GM19467 (cell line): ENCODE results near the gene WDR1.

Experiments used
- ATAC-seq: cut with Tn5 transposase; IDR thresholded peaks from one replicate; pipeline ENCODE4 v1.9.1; 2021; ENCODE audit warnings: mild to moderate bottlenecking, moderate library complexity; ENCODE audit not compliant: unreplicated experiment

WDR1 gene

DNA sequence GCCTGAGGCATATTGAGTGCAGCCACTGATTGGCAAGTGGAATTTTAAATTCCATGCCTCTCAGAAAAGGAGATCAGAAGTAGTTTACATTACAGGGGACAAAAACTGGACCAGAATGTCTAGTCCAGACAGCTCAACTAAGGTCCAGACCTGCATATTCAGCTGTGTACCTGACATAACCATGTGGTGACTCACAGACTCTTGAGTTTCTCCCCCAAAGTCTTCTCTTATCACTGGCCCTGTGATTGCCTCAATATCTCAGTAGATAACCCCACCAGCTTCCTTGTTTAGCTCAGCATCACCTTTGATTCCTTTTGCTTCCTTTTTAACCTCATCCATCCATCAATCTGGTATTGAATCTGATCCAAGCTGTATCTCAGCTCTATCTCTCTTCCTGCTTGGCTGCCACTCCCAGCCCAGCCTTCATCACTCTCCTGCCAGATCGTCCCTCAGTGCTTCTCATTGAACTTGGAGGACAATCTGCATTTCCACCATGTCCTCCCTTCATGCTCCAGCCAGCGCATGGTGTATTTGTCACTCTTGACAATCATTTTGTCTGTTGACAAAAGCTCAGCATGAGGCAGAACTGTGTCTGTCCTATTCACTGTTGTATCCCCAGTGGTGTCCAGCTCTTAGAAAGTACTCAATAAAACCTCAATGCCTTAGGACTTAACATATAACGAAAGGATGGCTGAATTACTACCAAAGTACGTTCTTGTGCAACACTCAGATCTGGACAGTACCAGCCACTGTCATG lies 67.5 kb downstream of the WDR1 start:
- no peak for ATAC-seq

DNA sequence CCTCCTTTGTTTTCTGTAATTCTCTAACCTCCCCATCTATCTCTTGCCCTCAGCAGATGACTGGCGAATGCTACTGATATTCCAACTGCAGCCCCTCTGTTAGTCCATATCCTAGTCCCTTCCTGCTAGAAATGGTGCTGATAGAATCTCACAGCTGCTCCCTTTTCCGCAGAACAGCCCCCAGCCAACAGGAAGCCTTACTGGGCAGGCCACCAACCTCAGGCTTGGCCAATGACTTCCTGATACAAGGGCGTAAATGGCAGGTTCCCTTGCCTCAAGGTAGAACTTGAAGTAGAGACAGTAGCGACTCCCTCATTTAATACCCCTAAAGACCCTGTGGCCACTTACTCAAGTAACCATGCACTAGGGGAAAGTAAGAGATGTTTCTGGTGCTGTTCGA lies 68.6 kb downstream of the WDR1 start:
- no peak for ATAC-seq

DNA sequence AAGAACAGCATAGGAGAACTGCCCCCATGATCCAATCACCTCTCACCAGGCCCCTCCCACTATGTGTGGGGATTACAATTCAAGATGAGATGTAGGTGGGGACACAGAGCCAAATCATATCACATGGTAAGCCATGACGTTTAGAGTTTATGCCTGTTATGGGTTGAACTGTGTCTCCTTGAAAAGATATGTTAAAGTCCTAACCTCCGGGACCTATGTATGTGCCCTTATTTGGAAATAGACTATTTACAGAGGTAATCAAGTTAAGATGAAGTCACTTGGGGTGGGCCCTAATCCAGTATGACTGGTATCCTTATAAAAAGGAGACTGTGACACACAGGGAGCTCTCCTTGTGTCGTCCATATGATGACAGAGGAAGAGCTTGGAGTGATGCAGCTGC lies 70.1 kb downstream of the WDR1 start:
- ATAC-seq = no peak

DNA sequence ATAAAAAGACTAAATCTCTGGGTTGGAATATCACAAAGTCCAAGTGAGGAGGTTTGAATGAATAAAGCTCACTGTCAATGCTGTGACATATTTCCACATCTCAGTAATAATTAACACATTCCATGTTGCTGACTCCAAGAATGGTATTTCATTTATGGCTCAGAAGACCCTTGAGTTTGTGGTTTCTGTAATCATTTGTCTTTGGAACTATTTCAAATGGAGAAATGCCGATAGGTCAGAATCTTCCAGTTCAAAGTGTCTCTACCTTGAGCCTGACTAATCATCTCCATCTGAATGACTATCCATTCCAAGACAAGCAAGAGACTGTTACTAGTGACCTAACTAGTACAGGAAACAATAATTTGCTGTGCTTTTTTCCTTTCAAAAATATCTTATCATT lies 71.1 kb downstream of the WDR1 start:
- ATAC-seq = no peak

DNA sequence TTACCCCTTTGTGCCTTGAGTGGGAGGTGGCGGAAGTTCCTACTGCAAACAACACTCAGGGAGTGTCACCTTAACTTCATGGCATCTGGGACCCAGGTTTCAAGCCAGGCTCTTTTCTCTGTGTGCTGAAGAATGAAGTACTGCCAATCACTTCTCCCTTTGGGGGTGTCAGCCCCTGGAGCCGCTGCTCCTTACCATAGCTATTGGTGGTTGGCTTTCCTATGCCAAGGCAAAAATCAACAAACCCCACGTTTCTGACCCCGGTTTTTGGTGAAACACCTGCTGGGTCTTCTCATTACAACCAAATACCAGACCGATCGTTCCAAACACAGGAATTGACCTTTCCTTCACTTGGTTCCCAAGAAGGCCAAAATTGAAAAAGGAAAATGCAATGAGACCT lies 75.6 kb downstream of the WDR1 start:
- no peak for ATAC-seq

DNA sequence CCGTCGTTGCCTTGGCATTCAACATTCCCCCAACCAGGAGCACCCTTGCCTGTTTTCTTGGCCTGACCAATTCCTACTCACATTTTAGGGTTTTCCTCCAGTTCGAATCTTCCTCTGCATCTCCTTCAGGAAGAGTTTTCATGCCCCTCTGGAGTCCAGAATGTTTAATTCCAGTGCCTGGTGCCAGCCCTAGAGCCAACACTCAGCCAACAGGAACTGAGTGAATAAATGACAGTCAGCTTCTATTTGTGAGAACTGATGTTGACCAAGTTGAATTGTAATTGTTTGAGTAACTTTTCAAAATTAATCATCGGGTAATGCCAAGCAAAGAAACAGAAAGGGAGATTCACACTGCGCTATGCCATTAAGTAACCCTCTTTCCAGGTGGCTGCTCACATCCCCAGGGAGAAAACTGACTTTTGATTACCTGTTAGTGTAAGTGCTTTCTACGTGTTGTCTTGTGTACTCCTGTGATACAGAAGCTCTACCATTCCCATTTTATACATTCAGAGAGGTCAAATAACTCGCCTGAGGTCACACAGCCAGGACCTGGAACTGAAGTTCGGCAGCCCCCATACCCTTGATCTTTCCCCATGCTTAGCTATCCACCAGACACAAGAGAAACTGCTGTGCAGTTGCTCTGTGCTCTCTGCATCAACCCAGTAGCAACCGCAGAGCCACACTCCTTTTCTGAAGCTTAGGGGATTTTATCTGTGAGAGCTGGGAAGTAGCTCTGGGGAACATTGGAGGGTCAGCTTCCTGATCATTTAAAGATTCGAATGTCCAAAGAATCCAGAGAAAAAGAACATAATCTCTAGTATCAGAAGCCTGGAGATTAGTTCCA lies 76.3 kb downstream of the WDR1 start:
- no peak for ATAC-seq

DNA sequence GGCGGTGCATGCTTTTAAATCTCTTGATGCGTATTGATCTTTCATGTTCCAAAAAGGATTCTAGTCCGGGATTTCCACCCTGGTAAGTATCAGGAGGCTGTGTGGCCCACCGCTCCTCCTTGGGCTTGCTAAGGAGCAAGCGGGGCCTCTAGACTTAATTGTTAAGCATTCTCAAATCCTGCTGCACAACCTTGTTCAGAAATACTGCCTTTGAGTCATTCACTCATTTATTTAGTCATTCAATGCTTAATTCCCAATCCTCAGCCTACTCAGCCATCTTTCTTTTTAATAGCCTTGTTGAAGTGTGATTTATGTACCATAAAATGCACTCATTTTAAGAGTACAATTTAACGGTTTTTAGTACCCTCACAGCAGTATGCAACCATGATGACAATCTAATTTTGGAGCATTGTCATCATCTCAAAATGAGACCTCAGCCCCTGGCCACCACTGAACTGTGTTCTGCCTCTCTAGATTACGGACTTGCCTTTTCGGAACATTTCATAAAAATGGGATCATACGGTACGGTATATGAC lies 79.7 kb downstream of the WDR1 start:
- no peak for ATAC-seq

DNA sequence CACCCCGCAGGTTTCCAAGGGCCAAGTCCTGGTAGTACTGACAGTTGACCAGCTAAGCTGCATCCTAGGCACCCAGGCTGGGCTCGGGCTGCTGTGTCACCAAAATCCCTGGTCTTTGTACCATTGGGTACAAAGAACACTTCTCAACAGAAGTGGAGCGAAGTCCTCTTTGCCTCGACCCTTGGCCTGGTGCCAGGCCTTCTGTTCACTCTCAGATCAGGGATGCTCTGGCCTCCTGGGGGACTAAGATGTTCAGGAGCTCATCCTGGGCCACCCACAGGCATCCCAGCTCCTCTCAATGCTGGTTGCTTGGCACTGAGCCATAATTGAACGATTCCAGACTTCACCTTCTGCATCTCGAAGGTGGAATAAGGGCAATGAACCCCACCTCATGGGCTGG lies 81.5 kb downstream of the WDR1 start:
- ATAC-seq = no peak

DNA sequence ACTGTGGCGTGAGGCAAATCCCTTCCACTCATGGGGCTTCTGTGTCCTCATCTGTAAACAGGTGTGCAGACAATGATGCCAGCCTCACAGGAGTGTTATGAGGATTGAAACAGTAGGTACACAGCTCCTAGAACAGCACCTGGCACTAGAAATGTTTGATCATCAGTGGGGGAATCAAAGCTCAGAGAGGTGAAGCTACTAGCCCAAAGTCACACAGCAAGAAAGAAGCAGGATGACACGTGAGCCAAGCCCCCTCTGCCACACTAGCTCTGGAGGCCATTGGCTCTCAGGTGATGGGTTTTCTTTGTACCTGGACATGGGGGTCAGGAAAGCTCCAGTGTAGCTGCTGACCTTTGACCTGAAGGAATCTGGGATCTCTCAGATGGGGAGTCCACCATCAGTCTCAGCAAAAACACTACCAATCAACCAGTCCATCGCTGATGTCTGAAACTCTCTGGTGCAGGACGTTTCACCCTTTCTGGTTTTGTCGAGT lies 81.9 kb downstream of the WDR1 start:
- no peak for ATAC-seq

DNA sequence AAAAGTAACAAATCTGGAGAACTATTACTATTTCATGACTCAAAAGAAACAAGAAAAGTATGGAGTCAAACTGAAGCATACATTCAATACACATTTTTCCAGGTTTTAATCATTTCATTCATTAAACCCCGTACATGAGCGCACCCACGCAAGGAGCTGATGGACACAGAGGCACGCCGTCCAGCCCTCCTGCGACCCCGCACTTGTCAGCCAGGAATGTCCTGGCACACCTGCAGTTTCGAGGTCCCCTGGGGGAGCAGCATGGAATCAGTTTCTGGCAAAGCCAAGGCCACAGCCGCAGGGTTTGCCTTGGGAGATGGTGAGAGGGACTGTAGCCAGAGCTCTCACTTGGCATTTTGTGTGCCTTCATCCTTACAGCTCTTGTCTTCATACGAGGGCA lies 82.5 kb downstream of the WDR1 start:
- no peak for ATAC-seq

DNA sequence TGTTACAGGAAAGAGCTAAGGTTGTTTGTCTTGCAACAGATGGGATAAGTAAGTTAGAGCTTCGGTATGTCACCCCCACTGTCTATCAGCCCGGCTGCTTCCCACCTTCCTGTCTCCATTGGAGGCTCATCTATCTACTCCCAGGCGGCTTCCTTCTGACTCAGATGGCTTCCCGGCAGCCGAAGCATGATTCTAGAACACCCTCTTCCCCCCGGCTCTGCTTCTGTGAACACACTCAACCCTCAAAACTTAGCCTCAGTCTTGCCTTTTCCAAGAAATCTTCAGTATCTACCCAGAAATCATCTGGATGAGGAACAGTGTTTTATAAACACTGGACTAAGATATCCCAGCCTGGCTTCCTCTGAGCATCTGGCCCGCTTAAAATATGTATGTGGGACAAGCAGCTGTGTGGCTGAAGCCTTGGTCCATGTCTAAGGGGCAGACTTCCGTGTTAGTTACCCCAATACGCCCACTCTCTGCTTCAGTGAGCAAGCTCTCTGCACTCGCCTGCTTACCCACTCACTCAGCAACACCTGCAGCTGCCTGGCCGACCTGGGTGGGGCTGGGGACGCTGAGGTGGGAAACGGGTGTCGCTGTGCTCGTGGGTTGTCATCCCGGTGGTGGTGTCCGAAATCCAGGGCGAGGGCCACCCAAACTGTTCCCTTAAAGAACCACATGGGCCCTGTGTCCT lies 83.3 kb downstream of the WDR1 start:
- ATAC-seq = no peak

DNA sequence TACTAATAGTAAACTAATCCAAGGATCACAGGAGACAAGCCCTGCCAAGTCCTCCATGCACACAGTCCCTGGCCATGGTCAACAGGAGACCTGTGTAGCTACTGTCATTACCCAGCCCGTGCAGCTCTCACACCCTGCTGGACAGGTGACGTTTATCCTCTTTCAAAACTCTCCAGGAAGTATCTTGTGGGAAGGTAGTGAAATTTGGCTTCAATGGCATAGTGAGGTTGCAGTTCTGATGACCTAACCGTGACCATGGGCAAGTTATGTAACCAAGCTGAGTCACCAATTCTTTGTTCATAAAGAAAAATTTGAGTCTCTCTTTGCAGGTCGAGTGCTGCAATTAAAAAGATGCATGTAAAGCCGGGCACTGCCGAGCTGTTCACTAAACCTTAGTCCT lies 84.0 kb downstream of the WDR1 start:
- ATAC-seq = no peak

DNA sequence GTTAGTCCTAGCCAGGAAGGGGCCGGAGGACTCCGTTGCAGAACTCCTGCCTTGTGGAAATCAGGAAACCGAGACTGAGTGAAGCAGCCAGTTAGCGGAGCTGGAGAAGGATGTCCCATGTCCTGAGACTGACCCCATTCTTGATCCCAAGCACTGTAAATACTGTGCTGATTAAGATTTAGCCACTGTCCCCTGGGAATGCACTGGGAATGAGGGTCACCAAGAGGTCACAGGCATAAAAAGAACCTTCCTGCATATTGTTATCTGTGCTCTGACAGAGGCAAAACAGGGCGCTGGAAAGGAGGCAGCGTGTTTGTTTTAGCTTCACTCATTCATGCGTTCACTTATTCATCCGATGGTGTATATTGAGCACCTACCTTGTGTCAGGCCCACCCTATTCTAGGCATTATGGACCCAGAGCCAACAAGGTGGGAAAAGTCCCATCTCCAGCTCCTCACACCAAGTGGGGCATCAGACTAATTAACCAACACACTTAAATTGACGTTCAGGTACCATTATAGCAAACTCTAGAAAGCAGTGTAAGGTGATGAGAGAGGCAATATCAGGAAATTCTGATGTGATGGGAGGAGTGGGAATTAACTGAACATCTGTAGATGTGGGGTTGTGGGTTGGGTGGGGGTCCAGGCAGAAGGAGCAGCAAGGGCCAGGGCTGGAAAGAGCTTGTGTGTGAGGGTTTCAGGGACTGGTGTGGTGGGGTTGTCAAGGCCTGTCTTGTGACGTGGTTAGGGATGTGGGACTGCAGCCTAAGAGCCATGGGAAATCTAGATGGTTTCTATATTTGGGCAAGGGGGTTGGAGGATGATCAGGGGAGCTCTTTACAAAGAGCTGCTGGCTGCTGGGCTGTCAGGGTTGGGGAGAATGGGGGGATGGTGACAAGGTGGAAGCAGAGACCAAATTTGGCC lies 84.7 kb downstream of the WDR1 start:
- ATAC-seq = no peak

DNA sequence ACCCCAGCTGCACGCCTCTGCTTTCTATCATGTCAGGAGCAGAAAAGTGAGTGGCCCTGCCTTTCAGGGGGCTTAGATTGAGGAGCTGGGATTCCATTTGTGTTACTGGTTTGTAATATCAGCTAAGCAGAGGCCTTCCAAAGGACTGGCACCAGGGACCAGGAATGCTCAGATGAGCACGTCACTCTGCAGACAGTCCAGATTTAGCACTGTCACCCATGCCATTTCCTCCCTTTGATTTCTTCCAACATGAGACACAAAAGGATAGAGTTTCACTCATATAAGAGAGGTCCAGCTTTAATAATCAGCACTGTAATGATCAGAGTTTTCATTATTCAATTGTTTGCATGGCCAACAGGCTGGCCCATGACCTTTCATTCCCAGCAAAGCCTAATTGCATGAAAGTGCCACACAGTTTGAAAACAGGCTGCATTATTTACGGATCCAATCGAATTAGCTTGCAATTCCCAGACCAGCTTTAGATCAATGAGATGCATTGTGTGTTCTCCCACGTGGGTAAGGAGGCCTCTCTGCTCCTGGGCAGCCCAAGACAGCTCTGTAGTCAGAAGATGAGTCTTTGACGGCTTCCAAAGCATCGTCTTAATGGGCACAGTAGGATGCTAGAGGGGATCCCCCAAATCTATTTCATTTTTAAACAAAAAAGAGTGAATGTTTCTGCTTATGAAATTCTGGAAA lies 85.5 kb downstream of the WDR1 start:
- no peak for ATAC-seq

DNA sequence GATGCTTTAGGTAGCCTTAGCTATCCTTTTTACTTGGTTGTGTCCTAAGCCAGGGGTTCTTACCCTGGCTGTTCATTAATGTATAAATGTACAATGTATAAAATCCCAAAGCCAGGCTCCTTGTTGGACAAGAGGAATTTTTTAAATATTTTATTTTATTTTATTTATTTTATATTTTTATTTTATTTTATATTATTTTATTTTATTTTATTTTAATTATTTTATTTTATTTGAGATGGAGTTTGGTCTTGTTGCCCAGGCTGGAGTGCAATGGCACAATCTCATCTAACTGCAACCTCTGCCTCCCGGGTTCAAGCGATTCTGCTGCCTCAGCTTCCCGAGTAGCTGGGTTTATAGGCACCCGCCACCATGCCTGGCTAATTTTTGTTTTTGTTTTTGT lies 87.2 kb downstream of the WDR1 start:
- no peak for ATAC-seq

DNA sequence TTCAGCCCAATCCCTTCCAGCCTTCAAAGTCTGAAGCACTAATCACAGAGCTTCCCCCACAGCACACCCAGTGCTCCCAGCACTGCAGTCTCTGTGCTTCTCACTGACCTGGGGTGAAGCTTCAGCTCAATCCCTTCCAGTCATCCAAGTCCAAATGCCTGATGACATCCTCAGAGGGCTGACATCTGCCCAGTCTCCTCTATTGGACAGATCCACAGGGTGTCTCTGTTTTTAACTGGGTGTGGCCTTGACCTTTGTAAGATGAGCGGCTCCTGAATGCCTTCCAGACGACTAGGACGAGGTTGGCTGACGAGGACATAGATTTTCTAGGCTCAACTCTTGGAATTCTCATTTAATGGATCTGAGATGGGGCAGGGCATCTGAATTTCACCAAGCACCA lies 87.7 kb downstream of the WDR1 start:
- ATAC-seq = no peak

DNA sequence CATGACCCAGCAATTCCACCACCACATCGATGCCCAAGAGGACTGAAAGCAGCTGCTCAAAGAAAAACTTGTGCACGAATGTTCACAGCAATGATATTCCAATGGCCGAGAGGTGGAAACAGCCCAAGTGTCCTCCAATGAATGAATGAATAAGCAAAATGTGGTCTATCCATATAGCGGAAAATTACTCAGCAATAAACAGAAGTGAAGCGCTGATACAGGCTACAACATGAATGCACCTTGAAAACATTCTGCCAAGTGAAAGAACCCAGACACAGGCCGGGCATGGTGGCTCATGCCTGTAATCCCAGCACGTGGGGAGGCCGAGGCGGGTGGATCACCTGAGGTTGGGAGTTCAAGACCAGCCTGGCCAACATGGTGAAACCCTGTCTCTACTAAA lies 90.1 kb downstream of the WDR1 start:
- ATAC-seq = no peak

DNA sequence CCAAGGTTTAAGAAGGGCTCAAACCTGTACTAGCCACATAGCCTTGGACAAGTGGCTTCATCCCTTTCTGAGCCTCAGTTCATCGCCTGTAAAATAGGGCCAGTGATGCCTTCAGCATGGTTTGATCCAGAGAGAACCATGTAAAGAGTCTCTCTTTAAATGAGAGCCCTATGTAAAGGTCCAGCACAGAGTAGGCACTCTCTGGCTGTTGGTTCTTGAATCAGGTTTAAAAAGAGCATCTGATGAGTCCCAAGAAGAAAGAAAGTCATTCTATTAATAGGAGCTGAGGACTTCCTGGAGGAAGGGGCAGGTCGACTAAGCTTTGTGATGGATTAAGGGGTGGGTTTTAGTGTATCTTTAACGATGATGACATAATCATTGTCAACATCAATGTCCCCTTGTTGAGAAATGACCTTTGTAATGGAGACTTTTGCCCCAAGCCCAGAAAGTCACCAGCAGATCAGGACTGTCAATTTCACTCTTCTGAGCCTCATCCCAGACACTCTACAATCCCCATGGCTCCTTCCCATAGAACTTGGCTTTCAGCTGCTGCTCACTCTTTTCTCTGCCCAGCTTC lies 91.3 kb downstream of the WDR1 start:
- no peak for ATAC-seq
